ENCODE measurements around the gene ROMO1. TPM values are rescaled to one million over a fixed set of nuclear protein-coding genes. Genes with fewer than 3 reads are reported as not detected.
"Not testable (repeated sequence)": the region's sequence is repeated elsewhere in the genome, so short reads cannot be mapped to it uniquely, and the experiment has no call there.

Gene ROMO1
- total RNA-seq, 1 donor: 146 TPM

DNA sequence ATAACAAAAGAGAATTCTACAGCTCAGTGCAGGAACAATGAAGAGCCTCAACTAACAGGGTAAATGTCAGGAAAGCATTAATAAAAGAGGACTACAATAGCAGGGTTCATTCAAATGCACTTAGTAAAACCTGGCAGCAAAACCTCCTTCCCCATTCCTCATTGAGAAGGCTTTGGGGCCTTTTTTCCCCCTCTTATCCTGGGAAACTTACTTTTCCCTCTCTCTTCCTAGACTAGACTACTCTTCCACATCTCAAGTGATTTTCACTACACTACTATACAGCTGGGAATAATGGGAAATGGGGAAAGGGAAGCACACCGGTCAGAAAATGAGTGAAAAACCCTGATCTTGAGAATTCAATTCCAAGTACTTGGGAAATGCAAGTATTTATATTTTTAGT, 10.1 kb downstream of the ROMO1 start:
- DNase-seq (ENCODE audit: low read depth in 2 of 3, low spot score in 2 of 3): no peak

DNA sequence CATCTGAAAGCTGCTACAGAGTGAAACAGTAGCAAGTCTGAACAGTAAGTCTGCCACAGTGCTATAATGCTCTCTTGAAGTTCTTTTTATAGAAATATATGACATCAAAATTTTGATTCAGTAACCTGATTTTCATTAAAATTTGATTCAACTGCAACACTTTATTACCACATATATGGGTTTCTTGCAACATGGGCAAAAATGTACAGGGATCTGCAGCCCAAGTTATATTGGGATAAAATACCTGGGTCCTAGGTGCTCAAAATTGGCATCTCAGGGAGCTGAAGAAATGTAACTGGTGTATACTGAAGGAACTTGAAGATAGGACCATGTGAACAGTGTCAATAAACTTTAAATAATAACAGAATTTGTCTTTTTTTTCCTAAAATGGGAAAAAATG, 10.8 kb downstream of the ROMO1 start:
- DNase-seq (ENCODE audit: low read depth in 2 of 3, low spot score in 2 of 3): no peak

DNA sequence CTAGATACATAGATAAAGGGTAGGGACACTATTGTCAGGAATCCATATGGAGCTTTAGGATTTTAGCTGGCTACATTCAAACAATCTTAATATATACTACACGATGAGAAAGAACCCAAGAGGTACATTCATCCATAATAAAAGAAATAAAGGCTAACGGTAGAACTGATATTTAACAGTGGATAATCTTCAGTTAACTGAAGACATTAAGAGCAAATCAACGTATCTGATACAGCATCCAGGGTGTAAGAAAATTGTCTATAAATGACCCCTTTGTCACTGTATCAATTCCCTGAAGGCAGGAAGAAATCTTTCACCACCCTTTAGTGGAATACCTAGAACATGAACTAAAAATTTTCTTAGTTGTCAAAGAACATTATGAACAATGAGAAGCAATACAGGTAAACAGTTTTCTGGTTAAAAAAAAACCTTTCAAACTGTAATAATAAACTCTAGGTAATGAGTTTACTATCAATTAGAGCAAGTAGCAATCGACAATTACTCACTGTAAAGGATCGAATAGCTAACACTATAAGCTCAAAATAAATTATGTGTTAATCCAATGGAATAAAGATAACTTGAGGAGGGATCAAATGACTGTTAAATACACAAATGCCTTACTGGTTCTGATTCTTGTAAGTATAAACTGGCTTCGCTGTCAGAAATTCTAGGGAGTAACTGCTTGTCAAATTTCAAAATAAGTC, 11.8 kb downstream of the ROMO1 start:
- no peak for DNase-seq (ENCODE audit: low read depth in 2 of 3, low spot score in 2 of 3)

DNA sequence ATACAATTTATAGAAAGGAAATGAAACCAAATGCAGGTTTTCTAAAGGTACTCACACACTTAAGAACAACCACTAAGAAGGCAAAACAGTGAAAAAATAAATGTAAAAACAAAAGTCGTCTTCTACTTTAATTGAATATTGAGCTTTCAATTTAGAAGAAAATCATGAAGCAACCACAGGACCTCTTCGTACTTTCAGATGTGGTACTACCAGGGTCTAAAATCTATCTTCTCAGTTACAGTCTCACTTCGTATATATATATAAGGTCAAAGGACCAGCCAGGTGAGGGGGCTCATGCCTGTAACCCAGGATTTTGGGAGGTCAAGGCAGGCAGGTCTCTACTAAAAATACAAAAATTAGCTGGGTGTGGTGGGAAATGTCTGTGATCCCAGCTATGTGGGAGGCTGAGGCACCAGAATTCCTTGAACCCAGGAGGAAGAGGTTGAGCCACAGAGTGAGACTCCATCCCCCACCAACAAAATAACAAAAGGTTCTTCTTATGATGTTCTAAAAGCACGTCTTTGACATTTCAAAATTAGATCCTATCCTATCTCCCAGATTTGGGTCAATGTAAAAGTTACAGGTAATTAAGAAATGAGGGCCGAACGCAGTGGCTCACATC, 12.5 kb downstream of the ROMO1 start:
- DNase-seq (ENCODE audit: low read depth in 2 of 3, low spot score in 2 of 3): no peak

DNA sequence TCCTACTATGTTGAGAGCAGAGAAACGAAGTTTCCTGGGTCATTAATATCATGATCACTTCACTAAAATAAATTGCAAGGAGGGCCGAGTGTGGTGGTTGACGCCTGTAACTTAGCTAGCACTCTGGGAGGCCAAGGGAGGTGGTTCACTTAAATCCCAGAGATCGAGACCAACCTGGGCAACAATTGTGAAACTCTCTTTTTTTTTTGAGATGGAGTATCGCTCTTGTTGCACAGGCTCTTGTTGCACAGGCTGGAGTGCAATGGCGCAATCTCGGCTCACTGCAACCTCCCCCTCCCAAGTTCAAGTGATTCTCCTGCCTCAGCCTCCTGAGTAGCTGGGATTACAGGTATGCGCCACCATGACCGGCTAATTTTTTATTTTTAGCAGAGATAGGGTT, 13.9 kb downstream of the ROMO1 start:
- not testable (repeated sequence) for DNase-seq (ENCODE audit: low read depth in 2 of 3, low spot score in 2 of 3)

DNA sequence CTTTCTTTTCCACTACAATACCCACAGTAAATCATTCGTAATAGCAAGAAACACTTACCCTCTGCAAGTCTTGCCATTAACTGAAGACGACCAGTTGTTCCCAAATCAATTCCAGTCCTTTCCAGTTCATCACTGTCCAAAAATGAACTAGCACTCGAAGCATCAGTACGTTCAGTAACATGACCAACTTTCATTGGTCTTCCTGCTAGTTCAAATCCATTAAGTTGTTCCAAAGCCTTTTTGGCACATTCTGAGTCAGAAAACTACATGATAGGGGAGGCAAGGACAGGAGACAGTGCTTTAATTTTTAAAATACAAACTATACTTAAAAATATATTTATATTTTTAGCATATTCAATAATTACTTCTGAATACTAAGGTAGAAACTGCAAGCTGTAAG, 14.9 kb downstream of the ROMO1 start:
- no peak for DNase-seq (ENCODE audit: low read depth in 2 of 3, low spot score in 2 of 3)

DNA sequence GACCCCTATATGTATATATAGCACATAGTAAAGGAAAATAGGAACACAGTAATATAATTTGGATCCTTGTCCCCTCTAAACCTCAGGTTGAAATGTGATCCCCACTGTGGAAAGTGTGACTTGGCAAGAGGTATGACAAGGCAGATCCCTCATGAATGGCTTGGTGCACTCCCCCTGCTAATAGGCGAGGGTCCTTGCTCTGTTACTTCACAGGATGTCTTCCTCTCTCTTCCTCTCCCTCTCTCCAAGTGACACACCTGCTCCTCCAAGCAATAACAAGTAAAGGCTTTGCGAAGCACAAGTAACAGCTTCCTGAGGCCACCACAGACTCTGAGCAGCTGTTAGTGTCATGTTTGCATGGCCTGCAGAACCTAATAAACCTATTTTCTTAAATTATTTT, 16.4 kb downstream of the ROMO1 start:
- no peak for DNase-seq (ENCODE audit: low read depth in 2 of 3, low spot score in 2 of 3)

DNA sequence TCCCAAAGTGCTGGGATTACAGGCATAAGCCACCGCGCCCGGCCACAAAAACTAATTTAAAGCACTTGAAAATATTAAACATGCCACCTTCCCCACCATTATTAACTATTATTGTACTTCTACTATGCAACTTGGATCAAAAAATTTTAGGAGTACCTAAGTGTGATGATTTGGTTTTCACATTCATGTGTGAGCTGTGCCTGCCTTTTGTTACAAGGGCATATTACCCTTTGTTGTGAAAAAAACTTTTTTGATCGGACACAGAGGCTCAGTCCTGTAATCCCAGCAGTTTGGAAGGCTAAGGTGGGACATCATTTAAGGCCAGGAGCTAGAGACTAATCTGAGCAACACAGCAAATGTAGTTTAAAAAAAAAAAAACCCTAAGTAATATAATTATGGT, 17.1 kb downstream of the ROMO1 start:
- no peak for DNase-seq (ENCODE audit: low read depth in 2 of 3, low spot score in 2 of 3)

DNA sequence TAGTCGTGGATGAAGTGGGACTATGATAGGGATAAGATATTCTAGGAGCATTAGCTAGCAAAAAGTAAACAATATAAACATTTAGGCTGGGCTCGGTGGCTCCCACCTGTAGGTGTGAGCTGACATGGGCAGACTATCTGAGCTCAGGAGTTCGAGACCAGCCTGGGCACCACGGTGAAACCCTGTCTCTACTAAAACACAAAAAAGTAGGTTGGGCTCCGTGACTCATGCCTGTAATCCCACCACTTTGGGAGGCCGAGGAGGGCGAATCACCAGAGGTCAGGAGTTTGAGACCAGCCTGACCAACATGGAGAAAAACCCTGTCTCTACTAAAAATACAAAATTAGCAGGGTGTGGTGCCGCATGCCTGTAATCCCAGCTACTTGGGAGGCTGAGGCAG, 19.1 kb downstream of the ROMO1 start:
- DNase-seq (ENCODE audit: low read depth in 2 of 3, low spot score in 2 of 3): not testable (repeated sequence)

DNA sequence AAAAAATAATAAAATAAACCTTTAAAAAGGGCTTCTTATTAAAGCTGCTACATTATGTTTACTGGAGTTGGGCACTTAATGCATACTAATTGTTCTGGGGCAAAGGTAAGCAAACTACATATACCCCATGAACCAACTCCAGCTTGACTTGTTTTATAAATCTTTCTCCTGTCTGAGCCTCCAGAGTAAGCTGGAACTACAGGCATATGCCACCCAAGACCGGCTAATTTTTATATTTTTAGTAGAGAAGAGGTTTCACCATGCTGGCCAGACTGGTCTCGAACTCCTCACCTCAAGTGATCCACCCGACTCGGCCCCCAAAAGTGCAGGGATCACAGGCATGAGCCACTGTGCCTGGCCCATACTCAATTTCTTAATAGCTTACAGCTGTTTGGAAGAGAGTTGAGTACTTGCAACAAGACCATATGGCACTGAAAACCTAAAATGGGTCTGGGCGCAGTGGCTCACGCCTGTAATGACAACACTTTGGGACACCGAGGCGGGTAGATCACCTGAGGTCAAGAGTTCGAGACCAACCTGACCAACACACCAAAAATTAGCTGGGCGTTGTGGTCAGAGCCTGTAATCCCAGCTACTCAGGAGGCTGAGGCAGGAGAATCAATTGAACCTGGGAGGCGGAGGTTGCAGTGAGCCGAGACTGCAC, 19.9 kb downstream of the ROMO1 start:
- no peak for DNase-seq (ENCODE audit: low read depth in 2 of 3, low spot score in 2 of 3)

DNA sequence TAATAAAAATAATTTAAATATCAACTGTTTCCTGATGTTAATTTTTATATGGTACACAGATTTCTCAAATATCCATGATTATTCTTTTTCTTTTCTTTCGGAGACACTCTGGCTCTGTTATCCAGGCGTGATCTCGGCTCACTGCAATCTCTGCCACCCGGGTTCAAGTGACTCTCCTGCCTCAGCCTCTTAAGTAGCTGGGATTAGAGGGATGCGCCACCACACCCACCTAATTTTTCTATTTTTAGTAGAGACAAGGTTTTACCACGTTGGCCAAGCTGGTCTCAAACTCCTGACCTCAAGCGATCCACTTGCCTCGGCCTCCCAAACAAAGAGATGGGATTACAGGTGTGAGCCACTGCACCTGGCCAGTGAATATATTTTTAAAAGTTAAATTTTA, 20.5 kb downstream of the ROMO1 start:
- DNase-seq (ENCODE audit: low read depth in 2 of 3, low spot score in 2 of 3): no peak

DNA sequence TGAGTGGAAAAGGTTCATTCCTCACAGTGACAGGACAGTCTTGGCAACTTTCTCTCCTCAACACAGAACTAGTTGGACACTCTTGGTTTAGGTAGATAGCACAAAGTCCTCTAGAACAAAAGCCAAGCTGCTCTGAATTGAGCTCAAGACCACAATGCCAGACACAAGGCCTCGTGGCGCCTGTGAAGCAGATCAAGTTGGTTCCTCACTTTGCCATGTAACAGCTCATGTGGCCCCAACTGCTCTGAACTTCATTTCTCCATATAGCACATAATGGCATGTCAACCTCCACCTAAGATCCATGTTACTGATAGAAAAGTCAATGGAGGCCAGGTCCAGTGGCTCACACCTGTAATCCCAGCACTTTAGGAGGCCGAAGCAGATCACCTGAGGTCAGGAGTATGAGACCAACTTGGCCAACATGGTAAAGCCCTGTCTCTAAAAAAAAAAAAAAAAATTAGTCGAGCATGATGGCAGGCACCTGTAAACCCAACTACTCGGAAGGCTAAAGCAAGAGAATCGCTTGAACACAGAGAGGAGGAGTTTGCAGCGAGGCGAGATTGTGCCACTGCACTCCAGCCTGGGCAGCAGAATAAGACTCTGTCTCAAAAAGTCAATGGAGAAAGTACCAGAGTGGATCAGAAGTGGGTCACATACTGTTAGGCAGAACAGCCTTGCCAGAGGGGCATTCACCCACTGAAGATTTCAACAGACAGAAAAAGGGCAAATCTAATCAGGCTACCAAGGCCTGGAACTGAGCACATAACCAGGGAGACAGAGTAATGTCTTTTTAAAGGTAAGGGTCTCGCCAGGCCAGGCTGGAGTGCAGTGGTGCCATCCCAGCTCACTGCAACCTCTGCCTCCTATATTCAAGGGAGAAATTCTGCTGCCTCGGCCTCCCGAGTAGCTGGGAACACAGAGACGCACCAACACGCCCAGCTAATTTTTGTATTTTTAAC, 21.2 kb downstream of the ROMO1 start:
- no peak for DNase-seq (ENCODE audit: low read depth in 2 of 3, low spot score in 2 of 3)

DNA sequence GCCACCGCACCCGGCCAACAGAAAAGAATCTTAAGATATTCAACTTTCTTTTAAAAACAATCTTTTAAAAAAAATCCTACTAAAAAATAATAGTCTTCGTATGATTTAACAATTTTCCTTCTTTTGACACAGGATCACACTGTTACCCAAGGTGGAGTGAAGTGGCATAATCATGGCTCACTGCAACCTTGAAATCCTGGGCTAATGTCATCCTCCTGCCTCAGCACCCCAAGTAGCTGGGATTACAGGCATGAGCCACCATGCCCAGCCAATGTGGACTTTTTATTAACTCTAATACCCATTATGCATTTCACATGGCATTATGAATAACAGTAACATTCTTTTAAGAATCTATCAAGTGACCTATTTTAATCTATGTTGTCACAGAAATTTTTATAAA, 22.0 kb downstream of the ROMO1 start:
- no peak for DNase-seq (ENCODE audit: low read depth in 2 of 3, low spot score in 2 of 3)

DNA sequence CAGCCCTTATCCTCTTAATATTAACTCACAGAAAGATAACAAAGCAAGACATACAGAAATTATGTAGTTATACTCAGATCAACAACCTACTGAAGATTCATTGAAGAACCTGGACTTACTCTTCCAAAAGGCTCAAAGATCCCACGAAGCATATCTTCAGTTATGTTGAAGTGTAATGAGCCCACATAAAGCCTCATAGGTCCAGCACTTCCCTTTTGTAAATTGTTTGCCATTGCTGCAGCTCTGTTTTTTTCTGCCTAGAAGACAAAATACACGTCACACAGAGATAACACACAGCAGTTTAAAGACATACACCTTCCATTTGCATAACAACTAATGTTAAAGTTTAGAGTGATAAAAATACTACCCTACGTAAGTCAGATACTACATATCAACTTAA, 22.4 kb downstream of the ROMO1 start:
- DNase-seq (ENCODE audit: low read depth in 2 of 3, low spot score in 2 of 3): no peak

DNA sequence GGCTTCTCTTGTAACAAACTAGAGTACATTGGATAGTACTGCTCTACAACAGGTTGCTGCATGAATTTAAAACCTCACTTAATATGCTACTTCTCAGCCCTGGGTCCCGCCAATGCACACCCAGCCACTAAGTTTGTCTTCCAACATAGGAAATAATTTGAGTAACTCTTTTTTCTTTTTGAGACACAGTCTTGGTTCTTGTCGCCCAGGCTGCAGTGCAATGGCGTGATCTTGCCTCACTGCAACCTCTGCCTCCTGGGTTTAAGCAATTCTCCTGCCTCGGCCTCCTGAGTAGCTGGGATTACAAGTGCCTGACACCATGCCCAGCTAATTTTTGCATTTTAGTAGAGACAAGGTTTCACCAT, 24.1 kb downstream of the ROMO1 start:
- DNase-seq (ENCODE audit: low read depth in 2 of 3, low spot score in 2 of 3): not testable (repeated sequence)

DNA sequence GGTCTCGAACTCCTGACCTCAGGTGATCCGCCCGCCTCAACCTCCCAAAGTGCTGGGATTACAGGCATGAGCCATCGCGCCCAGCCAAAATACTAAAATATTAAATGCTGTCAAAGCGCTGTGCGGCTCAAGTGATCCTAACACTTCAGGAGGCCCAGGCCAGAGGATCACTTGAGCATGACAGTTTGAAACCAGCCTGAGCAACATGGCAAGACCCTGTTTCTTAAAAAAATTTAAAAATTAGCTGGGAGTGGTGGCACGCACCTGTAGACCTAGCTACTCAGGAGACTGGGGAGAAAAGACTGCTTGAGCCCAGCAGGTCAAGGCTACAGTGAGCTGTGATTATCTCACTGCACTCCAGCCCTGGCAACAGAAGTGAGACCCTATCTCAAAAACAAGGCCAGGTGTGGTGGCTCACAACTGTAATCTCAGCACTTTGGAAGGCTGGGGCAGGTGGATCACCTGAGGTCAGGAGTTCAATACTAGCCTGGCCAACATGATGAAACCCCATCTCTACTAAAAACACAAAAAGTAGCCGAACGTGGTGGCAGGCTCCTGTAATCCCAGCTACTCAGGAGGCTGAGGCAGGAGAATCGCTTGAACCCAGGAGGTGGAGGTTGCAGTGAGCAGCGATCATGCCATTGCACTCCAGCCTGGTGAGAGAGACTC, 24.6 kb downstream of the ROMO1 start:
- not testable (repeated sequence) for DNase-seq (ENCODE audit: low read depth in 2 of 3, low spot score in 2 of 3)

DNA sequence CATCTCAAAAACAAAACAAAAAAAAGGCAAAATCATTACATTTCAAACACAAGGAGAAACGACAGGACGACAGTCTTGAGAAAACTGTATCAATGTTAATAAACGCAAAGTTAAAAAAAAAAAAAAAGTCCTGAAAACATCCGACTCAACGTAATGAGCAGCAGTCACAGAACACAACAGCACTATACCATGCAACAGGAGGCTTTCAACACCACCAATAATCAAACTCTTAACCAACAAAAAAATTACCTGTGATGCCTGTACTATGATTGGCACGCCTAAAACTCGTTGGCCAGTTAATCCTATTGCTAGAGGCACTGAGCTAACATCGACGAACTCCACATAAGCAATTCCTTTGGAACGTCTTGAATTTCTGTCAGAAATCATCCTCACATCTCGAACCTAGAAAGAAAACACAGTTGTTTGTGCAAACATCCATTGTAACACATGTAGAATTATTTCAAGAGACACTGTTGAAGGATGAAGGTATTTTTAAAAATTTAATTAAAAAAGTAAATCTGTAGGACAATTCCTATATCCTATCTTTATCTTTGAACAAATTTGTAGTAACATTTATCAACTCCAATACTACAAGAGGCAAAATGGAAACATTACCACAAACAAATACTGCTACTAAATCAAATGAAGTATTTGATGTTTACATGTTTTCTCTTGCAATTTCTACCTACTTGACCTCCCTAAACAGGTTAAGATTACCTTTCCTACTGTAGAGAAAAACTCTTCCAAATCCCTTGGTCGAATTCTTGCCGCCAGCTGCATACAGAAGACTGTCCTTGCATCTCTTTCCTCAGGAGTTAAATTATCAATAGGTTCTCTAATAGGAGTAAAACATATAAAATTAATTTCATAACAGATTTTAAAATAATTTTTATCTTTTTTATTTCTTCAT, 25.4 kb downstream of the ROMO1 start:
- no peak for DNase-seq (ENCODE audit: low read depth in 2 of 3, low spot score in 2 of 3)

DNA sequence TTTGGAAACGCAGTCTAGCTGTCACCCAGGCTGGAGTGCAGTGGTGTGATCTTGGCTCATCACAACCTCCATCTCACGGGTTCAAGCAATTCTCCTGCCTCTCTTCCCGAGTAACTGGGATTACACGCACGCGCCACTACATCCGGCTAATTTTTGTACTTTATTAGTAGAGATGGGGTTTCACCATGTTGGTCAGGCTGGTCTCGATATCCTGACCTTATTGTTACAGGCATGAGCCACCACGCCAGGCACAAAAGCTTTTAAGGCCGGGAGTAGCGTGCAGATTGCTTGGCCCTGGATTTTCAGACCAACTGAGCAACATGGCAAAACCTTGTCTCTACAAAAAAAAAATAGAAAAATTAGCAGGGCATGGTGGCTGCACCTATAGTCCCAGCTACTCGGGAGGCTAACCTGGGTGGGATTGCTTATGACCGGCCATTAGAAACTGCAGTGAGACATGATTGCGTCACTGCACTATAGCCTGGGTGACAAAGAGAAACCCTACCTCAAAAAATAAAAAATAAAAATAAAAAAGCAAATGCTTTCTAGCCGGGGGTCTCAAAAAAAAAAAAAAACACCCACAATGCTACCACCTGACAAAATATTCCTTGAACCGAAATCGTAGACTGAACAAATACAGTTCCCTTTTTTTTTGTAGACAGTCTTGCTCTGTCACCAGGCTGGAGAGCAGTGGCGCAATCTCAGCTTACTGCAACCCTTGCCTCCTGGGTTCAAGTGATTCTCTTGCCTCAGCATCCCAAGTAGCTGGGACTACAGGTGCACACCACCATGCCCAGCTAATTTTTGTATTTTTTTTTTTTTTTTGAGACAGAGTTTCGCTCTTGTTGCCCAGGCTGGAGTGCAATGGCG, 27.9 kb downstream of the ROMO1 start:
- DNase-seq (ENCODE audit: low read depth in 2 of 3, low spot score in 2 of 3): no peak
